Colonic mucosa (tissue), 4 donors: Measurements from ENCODE around the gene NOP9. TPM values are rescaled to one million over a fixed set of nuclear protein-coding genes. Genes with fewer than 3 reads are reported as not detected.

ENCODE experiments used
- DNase-seq: peaks from one replicate; pipeline ENCODE4 v3.0.0-alpha.2; 2020
- H3K27ac ChIP-seq: fragments of 200-600 bp; one replicate; pipeline ENCODE4 v1.8.0; 2021
- H3K27me3 ChIP-seq: fragments of 200-600 bp; one replicate; pipeline ENCODE4 v1.8.0; 2021
- H3K36me3 ChIP-seq: fragments of 200-600 bp; one replicate; pipeline ENCODE4 v1.8.0; 2021
- H3K4me1 ChIP-seq: fragments of 200-600 bp; one replicate; pipeline ENCODE4 v1.8.0; 2021; ENCODE audit warnings: mild to moderate bottlenecking
- H3K4me3 ChIP-seq: fragments of 200-600 bp; one replicate; pipeline ENCODE4 v1.8.0; 2021
- H3K9ac ChIP-seq, 2 donors: one replicate each; pipeline ENCODE4 v1.7.0; 2013; ENCODE audit warnings: control low read depth in 2 of 2, low read depth in 2 of 2, low read length in 2 of 2
- H3K9me3 ChIP-seq: fragments of 200-600 bp; one replicate; pipeline ENCODE4 v1.8.0; 2021
- CTCF ChIP-seq: fragments of 200-600 bp; IDR thresholded peaks from one replicate; pipeline ENCODE4 v1.8.0; 2022; ENCODE audit warnings: antibody characterized with exemption, mild to moderate bottlenecking
- intact Hi-C: fragments of 100-400 bp; cut with DNase I; formaldehyde crosslinking; loops from one replicate; pipeline ENCODE4 v1.14.1; 2022
- total RNA-seq, 2 donors: library from RNA; stranded (reverse); fragmentation: NEBNext Ultra II Directional in 1 of 2; extraction: Animal tissue kit (Norgen Biotek cat#: 25700) in 1 of 2; gene quantifications; one replicate each; pipeline ENCODE4 v1.2.1, GENCODE V29; 2021
- donor health status: healthy.
- donor health status: DM: no; HTN: no; CAD: no.
- donor health status: DM: no; HTN: no; CAD: no.

Gene NOP9
- total RNA-seq, 2 donors from 2014 or later: 23.8 to 49.8 TPM

GRCh38 chr14:24309538-24310264 is 10.1 kb downstream of the NOP9 start, which contains the start of gene LTB4R2:
Gene LTB4R2 (plus strand): TSS chr14:24310140. CDS start chr14:24310665, 525 bp downstream.
- Histone ChIP-seq H3K4me3 (peak within 1 kb of the TSS; percentile 50), H3K27ac (peak within 1 kb of the TSS; percentile 62), H3K9me3 (no peaks in the 10 kb centered on the region), H3K27me3 (no peaks in the 10 kb centered on the region), H3K4me1 (peaks cover 8% of the 10 kb centered on the region), H3K36me3 (peaks cover 7% of the 10 kb centered on the region), H3K9ac (peak within 1 kb of the TSS; percentile 48 to 82)
- no peak for DNase-seq
- intact Hi-C loops: no loop called here
- no peak for TF ChIP-seq CTCF

- H3K36me3 ChIP-seq: peaks cover 2% of the 10 kb centered on the region
- DNase-seq: peak; percentile 75
- intact Hi-C loops: no loop called here
- H3K9me3 ChIP-seq: no peaks in the 10 kb centered on the region
- no peaks in the 10 kb centered on the region for H3K27me3 ChIP-seq
- no peak for TF ChIP-seq CTCF
- peak overlapping the region; percentile 50 for H3K4me3 ChIP-seq
- H3K27ac ChIP-seq: peak overlapping the region; percentile 62
- H3K4me1 ChIP-seq: peaks cover 8% of the 10 kb centered on the region
- peak overlapping the region; percentile 46 to 82 for H3K9ac ChIP-seq
Measured at GRCh38 chr14:24310265-24310645, 10.6 kb downstream of the NOP9 start.

GRCh38 chr14:24310646-24311604 is 11.3 kb downstream of the NOP9 start, which contains the start of gene LTB4R:
Gene LTB4R (plus strand): TSS chr14:24311502. CDS start chr14:24315652, 4,150 bp downstream.
- Histone ChIP-seq H3K4me3 (peak within 1 kb of the TSS; percentile 50), H3K9me3 (no peaks in the 10 kb centered on the region), H3K4me1 (peaks cover 8% of the 10 kb centered on the region), H3K36me3 (no peaks in the 10 kb centered on the region), H3K27ac (peak within 1 kb of the TSS; percentile 62), H3K9ac (peak within 1 kb of the TSS; percentile 48 to 82), H3K27me3 (no peaks in the 10 kb centered on the region)
- intact Hi-C loops: no loop called here
- peak; percentile 35 for TF ChIP-seq CTCF
- peak; percentile 76 for DNase-seq

- H3K4me1 ChIP-seq: peaks cover 13% of the 10 kb centered on the region
- intact Hi-C loops: no loop called here
- no peaks in the 10 kb centered on the region for H3K27me3 ChIP-seq
- no peak for TF ChIP-seq CTCF
- no peaks in the 10 kb centered on the region for H3K9me3 ChIP-seq
- H3K9ac ChIP-seq: peak overlapping the region in 1 of 2 donors; percentile 48
- H3K4me3 ChIP-seq: peak overlapping the region; percentile 50
- no peak for DNase-seq
- peak overlapping the region; percentile 62 for H3K27ac ChIP-seq
- no peaks in the 10 kb centered on the region for H3K36me3 ChIP-seq
Measured at GRCh38 chr14:24311837-24312615, 12.4 kb downstream of the NOP9 start.
